ENCODE data around the gene LRRK2. TPM values are rescaled to one million over a fixed set of nuclear protein-coding genes. Genes with fewer than 3 reads are reported as not detected.

LRRK2 gene
- total and polyA plus RNA-seq, 2 of the 13 experiments (the other 11 are each of a cell fraction or from before 2014, with no cell fraction given) = not detected

- Histone ChIP-seq H4K20me1 (ENCODE audit: insufficient read depth, low read length) (no peaks in the 10 kb centered on the region), H3K9ac (ENCODE audit: insufficient read depth, low read depth, low read length) (no peak overlapping the region), H3K4me3 (replicated peaks in 1 of 3; ENCODE audit: insufficient read depth in 1 of 3, low read depth in 2 of 3, low read length in 3 of 3) (no peak overlapping the region), H2AFZ (ENCODE audit: low read length) (no peak overlapping the region), H3K4me2 (ENCODE audit: low read depth, low read length) (no peak overlapping the region), H3K27me3 (ENCODE audit: control insufficient read depth in 1 of 2, insufficient read depth in 2 of 2, low read length in 2 of 2) (no peaks in the 10 kb centered on the region), H3K27ac (ENCODE audit: extremely low read length, insufficient read depth, low read length) (no peak overlapping the region), H3K79me2 (ENCODE audit: insufficient read depth, low read length) (no peaks in the 10 kb centered on the region), H3K9me3 (ENCODE audit: low read length) (no peaks in the 10 kb centered on the region), H3K36me3 (replicated peaks in 1 of 2; ENCODE audit: control insufficient read depth in 1 of 2, insufficient read depth in 2 of 2, low read length in 2 of 2) (no peaks in the 10 kb centered on the region), H3K4me1 (ENCODE audit: insufficient read depth, low read length) (no peaks in the 10 kb centered on the region)
- in situ Hi-C loops (cut with HindIII; ENCODE audit: extremely low pct_ligation_motif_present, low pct_unique_long_range_greater_than_20kb) = no loop called here
- DNase-seq (ENCODE audit: low spot score) (no peak), ATAC-seq (no peak), FAIRE-seq (no peak)
- intact Hi-C loops (cut with micrococcal nuclease; ENCODE audit: unreplicated experiment) = loop anchor here (1.0 to 10.0 kb wide), 3 partner anchors 69 to 302 kb away; no protein-coding TSS in a partner anchor
- ChIA-PET CTCF (ENCODE audit: low intra/inter-chr PET ratio, low total read pairs) (interaction anchor here (1.4 kb wide), 1 partner anchor 161 kb away, joined by 11 read pairs; no protein-coding TSS in a partner anchor), POLR2A (no interaction called here)
- 25% methylated on average over 10 of the region's 10 CpGs for WGBS (ENCODE audit: low lambda C conversion rate)
- BruUV-seq (replicated peaks) = no TSS peak
- TF ChIP-seq SYNCRIP (IDR thresholded peaks at IDR 0.05; ENCODE audit: insufficient read depth, low read depth, low read length) (no peak), THAP8 (CRISPR knock-in tag; IDR thresholded peaks at IDR 0.05; ENCODE audit: borderline replicate concordance) (no peak), NBN (conservative IDR thresholded peaks at IDR 0.05) (no peak), ZNF20 (CRISPR knock-in tag; IDR thresholded peaks at IDR 0.05) (no peak), ZKSCAN5 (CRISPR knock-in tag; IDR thresholded peaks at IDR 0.05) (no peak), ZNF577 (CRISPR knock-in tag; IDR thresholded peaks at IDR 0.05; ENCODE audit: borderline replicate concordance, low read depth) (no peak), ARHGAP35 (CRISPR knock-in tag; IDR thresholded peaks at IDR 0.05; ENCODE audit: borderline replicate concordance) (no peak)
Measured at GRCh38 chr12:40313928-40314327, 89.1 kb downstream of the LRRK2 start.

- H3K36me3 ChIP-seq (replicated peaks in 1 of 2; ENCODE audit: control insufficient read depth in 1 of 2, insufficient read depth in 2 of 2, low read length in 2 of 2) = no peaks in the 10 kb centered on the region
- FAIRE-seq (no peak), DNase-seq (ENCODE audit: low spot score) (no peak), ATAC-seq (no peak)
- H2AFZ ChIP-seq (ENCODE audit: low read length) = no peak overlapping the region
- in situ Hi-C loops (cut with HindIII; ENCODE audit: extremely low pct_ligation_motif_present, low pct_unique_long_range_greater_than_20kb) (loop anchor here (5.0 kb wide), 1 partner anchor 163 kb away; no protein-coding TSS in a partner anchor), intact Hi-C loops (cut with micrococcal nuclease; ENCODE audit: unreplicated experiment) (loop anchor here (5.0 to 10.0 kb wide), 2 partner anchors 70 to 303 kb away; no protein-coding TSS in a partner anchor)
- H3K4me1 ChIP-seq (ENCODE audit: insufficient read depth, low read length) = no peaks in the 10 kb centered on the region
- H3K9me3 ChIP-seq (ENCODE audit: low read length) = no peaks in the 10 kb centered on the region
- ChIA-PET CTCF (ENCODE audit: low intra/inter-chr PET ratio, low total read pairs) (no interaction called here), POLR2A (no interaction called here)
- no peak overlapping the region for H3K9ac ChIP-seq (ENCODE audit: insufficient read depth, low read depth, low read length)
- no TSS peak for BruUV-seq (replicated peaks)
- H3K27me3 ChIP-seq (ENCODE audit: control insufficient read depth in 1 of 2, insufficient read depth in 2 of 2, low read length in 2 of 2) = no peaks in the 10 kb centered on the region
- H3K27ac ChIP-seq (ENCODE audit: extremely low read length, insufficient read depth, low read length) = no peak overlapping the region
- H3K4me2 ChIP-seq (ENCODE audit: low read depth, low read length) = no peak overlapping the region
- no peak overlapping the region for H3K4me3 ChIP-seq (replicated peaks in 1 of 3; ENCODE audit: insufficient read depth in 1 of 3, low read depth in 2 of 3, low read length in 3 of 3)
- H3K79me2 ChIP-seq (ENCODE audit: insufficient read depth, low read length) = no peaks in the 10 kb centered on the region
- H4K20me1 ChIP-seq (ENCODE audit: insufficient read depth, low read length) = no peaks in the 10 kb centered on the region
- TF ChIP-seq HNF1A (IDR thresholded peaks at IDR 0.05; ENCODE audit: low read depth) (no peak), HNF1A (CRISPR knock-in tag; IDR thresholded peaks at IDR 0.05; ENCODE audit: borderline replicate concordance) (no peak), REPIN1 (CRISPR knock-in tag; IDR thresholded peaks at IDR 0.05; ENCODE audit: borderline replicate concordance, low read depth) (no peak), MAFK (conservative IDR thresholded peaks at IDR 0.05 in 1 of 2, IDR thresholded peaks at IDR 0.05 in 1 of 2; ENCODE audit: low read length in 2 of 2) (no peak), ZNF512 (CRISPR knock-in tag; IDR thresholded peaks at IDR 0.05) (no peak)
Measured at GRCh38 chr12:40314927-40315326, 90.1 kb downstream of the LRRK2 start.
